Stimulated activated CD4-positive, alpha-beta T cell treated with anti-CD3 and anti-CD28 coated beads, TNF-alpha, amount 100 ng/mL, for 1 hour (primary cell): ENCODE results near the gene AGAP9.
"Not testable (repeated sequence)": the region's sequence is repeated elsewhere in the genome, so short reads cannot be mapped to it uniquely, and the experiment has no call there.

Experiments
- DNase-seq, 3 donors: peaks; one replicate each; pipeline ENCODE4 v3.0.0-alpha.2; 2020; ENCODE audit warnings: low read depth in 3 of 3, low spot score in 1 of 3

AGAP9 gene

DNA sequence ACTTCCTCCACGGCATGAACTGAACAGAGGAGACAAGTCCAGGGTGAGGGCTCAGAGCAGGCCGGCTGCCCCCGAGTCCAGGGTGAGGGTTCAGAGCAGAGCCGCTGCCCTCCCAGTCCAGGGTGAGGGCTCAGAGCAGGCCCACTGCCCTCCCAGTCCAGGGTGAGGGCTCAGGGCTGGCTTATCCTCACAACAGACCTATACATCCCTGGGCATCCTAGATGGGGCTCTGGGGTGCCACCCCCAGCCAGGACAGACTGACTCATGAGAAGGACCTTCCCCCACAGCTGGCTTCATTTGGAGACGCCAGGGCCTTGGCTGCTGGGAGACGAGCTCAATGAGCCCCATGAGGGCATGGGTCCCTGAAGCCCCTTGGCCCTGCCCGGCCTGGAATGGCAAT, 33.8 kb downstream of the AGAP9 start:
- DNase-seq = not testable (repeated sequence)

DNA sequence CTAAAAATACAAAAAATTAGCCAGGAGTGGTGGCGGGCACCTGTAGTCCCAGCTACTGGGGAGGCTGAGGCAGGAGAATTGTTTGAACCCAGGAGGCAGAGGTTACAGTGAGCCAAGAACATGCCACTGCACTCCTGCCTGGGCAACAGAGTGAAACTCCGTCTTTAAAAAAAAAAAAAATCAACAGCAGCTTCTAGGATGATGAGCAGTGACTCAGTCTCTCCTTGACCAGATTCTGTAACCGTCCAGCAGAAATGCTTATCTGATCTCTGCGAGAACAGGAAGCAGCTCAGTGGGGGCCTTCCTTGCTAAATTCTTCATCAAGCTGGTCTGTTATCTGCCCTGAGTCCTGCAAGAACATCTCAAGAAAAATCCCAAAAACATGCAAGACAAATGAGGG, 37.5 kb downstream of the AGAP9 start:
- not testable (repeated sequence) for DNase-seq

DNA sequence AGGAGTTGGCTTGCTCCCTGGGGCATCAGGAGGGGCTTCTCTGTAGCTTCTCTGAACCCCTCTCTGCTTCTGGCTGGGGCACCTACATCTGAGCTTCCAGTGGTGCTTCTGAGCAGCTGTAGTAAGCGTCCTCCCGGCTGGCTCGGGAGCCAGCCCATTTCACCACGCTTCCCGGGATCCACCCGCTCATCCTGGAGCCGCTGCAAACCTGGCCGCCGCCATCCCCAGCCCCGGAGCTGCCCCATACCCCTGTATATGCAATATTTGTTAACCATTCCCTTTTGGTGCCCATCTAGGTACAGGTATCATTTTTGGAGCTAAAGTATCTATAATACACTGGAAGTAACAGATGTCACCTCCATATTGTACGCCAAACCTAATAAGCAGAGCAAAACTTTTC, 38.7 kb downstream of the AGAP9 start:
- not testable (repeated sequence) for DNase-seq

DNA sequence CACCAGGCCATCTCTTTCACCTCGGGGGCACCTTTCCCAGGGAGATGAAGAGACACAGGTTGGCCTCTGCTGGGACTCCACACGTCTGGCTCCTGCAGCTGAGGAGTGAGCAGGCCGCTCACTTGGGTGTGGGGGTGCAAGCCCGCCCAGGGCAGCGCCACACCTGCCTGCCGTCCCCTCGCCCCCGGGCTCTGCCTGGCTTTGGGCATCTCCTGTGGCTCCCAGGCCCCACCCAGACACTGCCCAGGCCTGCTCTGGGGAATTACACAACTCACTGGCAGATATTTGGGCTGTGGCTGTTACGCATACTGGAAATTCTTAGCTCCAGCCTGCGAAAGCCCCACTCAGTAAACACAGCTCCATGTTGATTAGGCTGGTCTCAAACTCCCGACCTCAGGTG, 39.5 kb downstream of the AGAP9 start, which contains the start of gene ANXA8:
Gene ANXA8 (minus strand): TSS at position 193 of the 400 bp plus-strand sequence. CDS start 182 bp downstream, at position 11.
- not testable (repeated sequence) for DNase-seq

GRCh38 chr10:47482367-47482766, 41.1 kb downstream of the AGAP9 start:
- not testable (repeated sequence) for DNase-seq

DNA sequence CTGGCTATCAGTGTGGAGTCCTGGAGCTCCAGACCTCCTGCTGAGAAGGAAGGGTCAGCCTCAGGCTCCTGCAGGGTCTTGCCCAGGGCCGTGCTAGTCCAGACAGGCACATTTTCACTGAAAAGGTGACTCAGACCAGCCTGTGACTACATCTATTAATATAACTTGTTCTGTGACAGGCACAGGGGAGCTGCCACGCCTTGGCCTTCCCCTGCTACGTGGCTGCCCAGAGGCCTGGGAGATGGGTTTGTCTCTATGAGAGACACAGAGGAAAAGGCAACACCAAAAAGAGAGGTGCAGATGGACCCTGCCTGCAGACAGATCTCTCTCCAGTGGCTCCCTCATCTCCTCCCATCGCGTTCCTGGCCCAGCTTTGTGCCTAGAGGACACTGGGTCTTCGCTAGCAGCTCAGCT, 41.7 kb downstream of the AGAP9 start:
- not testable (repeated sequence) for DNase-seq

GRCh38 chr10:47481182-47481766, 42.2 kb downstream of the AGAP9 start:
- DNase-seq = not testable (repeated sequence)

DNA sequence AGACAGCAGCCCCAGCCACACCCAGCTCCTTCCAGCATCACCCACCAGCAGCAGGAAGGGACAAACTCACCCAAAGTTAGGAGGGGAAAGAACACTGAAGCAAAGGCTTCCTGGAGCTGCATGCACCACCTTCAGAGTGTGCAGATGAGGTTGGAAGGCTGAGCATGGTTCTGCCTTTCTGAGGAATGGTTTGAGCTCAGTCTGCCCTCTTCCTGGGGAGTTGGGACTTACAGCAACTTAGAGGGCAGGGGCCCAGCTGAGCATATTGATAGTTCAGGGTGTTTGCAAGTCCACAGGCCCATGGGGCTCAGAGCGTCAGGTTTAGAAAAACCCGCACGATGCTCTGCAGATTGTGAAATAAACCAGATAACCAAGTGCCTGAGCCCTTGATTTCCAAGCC, 43.3 kb downstream of the AGAP9 start:
- not testable (repeated sequence) for DNase-seq

- not testable (repeated sequence) for DNase-seq
These were observed 45.3 kb downstream of the AGAP9 start for GRCh38 chr10:47478114-47478513.

DNA sequence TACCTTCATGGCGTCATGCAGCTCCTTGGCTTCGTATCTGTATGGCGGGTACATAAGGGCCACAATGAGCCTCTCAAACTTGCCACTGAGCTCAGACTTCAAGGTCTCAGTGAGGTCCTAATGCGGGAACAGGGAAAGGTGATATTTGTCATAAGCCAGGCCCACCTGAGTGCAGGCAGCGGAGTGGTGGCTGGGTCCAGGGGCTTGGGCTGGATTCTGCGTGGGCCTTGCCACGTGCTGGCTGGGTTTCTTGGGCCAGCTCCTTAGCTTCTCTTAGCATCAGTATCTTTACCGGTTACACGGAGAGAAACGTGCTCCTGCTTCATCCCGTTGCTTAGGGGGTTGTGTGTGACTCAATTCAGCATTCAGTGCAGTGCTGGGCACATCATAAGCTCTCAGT, 46.4 kb downstream of the AGAP9 start:
- DNase-seq = not testable (repeated sequence)

DNA sequence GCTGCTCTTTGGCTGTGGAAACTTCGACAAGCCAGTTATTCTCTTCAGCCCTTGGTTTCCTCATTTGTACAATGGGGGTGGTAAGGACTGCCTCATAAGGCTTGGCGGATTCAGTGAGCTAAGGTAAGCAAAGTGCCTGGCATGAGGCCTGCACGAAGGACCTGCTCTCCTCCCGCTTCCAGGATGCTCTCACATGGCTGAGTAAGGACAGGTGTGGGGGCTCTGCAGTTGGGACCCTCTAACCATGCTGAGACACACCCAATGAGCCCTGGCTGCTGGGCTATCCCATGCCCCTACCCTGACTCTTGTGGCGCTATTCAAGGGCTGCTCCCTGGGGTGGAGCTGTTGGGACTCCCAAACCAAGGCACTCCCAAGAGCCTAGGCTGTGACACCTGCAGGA, 48.3 kb downstream of the AGAP9 start:
- not testable (repeated sequence) for DNase-seq

DNA sequence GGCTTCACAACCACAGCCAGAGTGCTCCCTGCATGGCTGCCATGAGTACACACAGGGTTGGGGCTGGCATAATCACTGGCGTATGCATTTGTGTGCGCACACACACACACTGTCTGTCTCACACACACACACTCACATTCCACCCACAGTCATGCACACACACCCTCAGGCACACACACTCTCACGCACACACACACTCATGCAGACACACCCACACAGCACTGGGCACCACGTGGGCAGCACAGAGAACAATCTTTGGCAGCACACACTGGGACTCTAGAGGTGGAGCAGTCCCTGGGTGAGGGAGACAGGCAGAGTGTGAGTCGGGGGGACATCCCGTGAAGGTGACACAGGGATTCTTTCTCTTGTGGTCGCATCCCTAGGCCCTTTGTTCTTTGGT, 49.9 kb downstream of the AGAP9 start:
- not testable (repeated sequence) for DNase-seq

GRCh38 chr10:47472647-47473046, 50.8 kb downstream of the AGAP9 start:
- DNase-seq = not testable (repeated sequence)

DNA sequence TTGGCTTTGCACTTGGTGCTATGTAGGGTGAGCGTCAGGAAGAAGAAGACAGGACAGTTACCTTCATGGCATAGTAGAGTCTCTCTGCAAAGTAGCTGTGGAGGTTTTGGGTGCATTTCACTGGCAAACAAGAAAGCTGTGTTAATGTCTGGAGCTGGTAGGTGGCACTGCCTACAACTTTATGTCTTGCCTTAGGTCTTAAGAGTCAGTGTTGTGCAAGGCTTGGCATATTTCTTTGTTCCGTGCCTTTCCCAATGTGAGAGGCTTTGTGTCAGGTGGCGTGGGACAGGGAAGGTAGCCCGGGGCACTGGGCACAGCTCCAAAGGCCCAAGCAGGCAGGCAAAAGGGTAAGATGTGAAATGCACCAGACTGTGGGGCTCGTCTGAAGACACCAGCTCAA, 51.4 kb downstream of the AGAP9 start:
- not testable (repeated sequence) for DNase-seq

DNA sequence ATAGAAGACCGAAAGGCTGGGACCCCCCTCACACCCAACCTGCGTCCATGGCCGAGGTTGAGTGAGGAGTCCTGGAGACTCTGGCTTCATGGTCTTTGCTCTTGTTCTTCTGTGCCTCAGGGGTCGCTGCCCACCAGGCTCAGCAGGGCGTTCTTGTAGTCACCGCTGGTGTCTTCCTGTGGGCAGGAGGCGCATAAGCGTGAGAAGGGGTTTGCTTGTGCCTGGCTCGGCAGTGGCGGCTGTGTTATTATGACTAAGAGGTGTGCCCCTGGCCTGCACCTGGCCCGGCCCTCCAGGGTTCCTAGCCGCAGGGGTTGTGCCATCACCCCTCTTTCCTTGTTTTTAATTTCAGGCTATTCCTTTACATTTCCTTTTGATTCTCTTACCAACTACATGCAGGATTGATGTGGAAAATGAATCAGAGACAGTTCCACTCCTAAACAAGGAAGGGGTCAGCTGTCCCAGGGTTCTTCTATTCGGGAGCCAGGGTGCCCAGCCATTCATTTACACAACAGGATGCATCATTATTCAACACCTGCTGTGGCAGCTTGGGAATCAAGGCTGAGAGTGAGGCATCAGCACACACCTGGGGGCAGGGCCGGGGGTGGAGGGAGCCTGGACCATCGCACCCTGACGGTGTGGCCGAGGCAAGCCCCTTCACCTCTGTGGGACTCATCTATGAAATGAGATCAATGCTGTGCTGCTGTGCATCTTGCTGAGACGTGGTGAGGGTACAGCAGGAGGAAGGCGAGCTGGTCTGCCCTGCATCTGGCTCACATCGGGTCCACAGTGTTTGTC, 54.5 kb downstream of the AGAP9 start:
- not testable (repeated sequence) for DNase-seq

- not testable (repeated sequence) for DNase-seq
These were observed 55.5 kb downstream of the AGAP9 start for GRCh38 chr10:47467957-47468356.

- DNase-seq = not testable (repeated sequence)
These were observed 56.0 kb downstream of the AGAP9 start for GRCh38 chr10:47467458-47467857.

GRCh38 chr10:47465216-47465917, 58.1 kb downstream of the AGAP9 start:
- not testable (repeated sequence) for DNase-seq

- not testable (repeated sequence) for DNase-seq
These were observed 60.7 kb downstream of the AGAP9 start for GRCh38 chr10:47462577-47463358.

- DNase-seq = not testable (repeated sequence)
These were observed 62.2 kb downstream of the AGAP9 start for GRCh38 chr10:47461261-47461687.
